ENCODE measurements around the gene LRRC14B.
"Not testable (repeated sequence)": the region's sequence is repeated elsewhere in the genome, so short reads cannot be mapped to it uniquely, and the experiment has no call there.

LRRC14B gene

DNA sequence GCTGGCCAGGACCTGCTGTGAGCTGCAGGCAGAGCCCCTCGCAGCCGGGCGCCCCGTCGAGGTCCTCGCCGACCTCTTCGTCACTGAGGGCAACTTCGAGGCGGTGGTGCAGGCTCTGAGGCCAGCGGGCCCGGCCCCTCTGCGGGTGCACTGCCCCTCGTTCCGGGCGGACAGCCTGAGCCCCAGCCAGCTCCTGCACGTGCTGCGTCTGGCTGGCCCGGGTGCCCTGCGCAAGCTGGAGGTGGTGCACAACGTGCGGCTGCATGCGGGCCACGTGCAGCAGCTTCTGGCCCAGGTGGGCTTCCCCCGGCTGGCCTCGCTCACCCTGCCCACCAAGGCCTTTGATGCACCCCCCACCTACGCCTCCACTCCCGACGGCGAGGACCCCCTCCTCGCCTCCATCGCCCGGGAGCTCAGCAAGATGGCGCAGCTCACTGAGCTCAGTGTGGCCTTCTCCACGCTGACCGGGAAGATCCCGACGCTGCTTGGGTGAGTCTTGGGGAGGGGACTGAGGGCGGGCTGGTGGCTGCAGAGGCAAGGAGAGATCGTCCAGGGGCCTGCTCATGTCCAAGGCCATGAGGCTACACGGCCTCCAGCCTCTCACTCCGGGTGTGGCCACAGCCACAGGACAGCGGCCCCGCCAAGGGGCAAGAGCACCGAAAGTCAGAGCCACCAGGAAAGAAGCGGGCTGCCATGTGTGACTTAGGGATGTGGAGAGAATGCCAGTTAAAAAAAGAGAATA, 825 bp downstream of the LRRC14B start:
- no peak for DNase-seq (ENCODE audit: low read depth in 2 of 3, low spot score in 2 of 3)

DNA sequence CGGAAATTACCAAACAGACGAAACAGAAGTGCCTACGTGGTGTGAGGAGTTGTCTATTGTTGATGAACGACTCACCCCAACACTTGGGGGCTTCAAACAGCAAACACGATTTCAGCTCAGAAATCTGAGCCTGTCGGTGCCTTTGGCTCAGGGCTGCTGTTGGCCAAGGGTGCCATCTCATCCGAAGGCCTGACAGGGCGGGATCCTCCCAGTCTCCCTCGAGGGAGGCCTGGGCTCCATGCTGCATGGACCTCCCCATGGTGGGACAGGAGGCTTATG, 1.3 kb downstream of the LRRC14B start:
- no peak for DNase-seq (ENCODE audit: low read depth in 2 of 3, low spot score in 2 of 3)

DNA sequence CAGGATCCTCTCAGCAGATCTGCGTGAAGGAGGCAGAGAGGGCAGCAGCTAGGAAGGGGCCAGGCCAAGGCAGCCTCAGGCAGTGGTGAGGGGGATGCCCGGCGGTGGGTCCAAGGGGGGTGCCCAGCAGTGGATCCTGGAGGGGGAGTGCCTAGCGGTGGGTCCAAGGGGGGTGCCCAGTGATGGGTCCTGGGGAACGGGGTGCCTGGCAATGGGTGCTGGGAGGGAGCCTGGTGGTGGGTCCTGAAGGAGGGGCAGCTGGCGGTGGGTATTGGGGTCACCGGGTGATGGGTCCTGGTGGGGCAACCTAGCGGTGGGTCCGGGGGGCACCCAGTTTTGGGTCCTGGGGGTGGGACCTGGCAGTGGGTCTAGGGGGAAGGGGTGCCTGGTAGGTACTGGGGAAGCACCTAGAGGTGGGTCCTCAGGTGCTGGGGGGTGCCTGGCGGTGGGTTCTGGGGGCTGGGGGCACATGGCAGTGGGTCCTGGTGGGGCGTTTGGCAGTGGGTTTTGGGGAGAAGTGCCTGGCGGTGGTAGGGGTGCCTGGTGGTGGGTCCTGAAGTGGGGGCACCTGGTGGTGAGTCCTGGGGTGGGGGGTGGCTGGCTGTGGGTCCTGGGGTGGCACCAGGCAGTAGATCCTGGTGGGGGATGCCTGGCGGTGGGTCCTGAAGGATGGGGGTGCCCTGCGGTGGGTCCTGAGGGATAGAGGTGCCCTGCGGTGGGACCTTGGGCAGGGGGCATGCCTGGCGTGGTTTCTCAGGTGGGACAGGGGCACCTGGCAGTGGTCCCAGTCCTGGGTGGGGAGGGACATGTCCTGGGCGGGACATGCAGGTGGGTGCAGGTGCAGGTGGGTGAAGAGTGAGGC, 1.9 kb downstream of the LRRC14B start:
- DNase-seq (ENCODE audit: low read depth in 2 of 3, low spot score in 2 of 3), result no peak

DNA sequence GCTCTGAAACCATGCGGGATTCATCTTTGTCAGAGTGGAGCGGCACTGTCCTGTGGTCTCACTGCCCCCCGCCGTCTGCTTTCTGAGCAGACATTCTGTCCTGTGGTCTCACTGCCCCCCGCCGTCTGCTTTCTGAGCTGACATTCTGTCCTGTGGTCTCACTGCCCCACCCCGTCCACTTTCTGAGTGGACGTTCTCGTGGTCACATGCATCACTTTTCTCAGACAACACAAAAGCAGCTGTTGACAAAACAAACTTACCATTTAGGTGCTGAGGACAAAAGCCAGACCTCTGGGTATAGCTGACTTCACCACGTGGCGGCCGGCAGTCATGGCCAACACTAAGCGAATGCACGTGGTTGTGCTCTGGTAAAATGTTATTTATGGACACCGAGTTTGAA, 2.8 kb downstream of the LRRC14B start:
- no peak for DNase-seq (ENCODE audit: low read depth in 2 of 3, low spot score in 2 of 3)

DNA sequence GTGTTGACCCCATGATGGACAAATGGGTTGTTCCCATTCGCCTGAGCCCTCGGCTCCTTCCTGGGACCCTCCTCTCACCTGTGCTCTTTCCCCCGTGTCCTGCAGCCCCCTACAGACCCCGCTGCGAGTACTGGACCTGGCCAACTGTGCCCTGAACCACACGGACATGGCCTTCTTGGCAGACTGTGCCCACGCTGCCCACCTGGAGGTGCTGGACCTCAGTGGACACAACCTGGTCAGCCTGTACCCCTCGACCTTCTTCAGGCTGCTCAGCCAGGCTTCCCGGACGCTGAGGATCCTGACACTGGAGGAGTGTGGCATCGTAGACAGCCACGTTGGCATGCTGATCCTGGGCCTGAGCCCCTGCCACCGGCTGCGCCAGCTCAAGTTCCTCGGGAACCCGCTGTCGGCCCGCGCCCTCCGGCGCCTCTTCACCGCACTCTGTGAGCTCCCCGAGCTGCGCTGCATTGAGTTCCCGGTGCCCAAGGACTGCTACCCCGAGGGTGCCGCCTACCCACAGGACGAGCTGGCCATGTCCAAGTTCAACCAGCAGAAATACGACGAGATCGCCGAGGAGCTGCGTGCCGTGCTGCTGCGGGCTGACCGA, 3.4 kb downstream of the LRRC14B start:
- no peak for DNase-seq (ENCODE audit: low read depth in 2 of 3, low spot score in 2 of 3)

DNA sequence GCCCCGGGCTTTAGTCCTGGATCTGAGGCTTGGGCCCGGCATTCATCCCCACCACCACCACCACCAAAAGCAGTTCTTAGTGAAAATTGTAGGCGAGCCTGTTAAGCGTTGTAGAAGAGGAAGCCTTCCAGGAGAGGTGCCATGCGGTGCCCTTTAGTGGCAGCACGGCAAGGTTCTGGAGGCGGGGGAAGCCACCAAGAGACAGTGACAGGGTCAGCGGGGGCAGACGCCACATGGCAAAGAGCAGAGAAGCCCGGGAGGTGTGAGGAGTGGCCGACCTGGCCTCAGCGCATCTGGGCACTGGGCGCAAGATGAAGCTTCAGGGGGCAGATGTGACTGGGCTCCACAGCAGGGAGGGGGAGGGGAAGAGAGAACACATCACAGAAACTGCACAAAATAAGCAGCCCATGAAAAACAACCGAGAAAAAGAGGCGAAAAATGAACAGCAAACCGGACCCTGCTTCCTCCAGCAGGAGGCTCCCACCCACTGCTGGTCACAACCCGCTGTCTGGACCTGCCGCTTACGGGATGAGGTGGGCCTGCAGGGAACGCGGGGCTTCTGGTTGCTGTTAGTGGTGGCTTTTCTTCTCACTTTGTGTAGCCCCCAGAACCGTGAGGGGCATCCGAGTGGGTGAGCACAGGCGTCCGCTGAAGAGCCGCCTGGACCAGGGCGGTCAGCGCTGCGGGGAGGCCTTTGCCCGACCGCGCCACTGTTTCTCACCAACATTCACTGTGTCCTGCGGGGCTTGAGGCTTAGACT, 4.3 kb downstream of the LRRC14B start:
- no peak for DNase-seq (ENCODE audit: low read depth in 2 of 3, low spot score in 2 of 3)

DNA sequence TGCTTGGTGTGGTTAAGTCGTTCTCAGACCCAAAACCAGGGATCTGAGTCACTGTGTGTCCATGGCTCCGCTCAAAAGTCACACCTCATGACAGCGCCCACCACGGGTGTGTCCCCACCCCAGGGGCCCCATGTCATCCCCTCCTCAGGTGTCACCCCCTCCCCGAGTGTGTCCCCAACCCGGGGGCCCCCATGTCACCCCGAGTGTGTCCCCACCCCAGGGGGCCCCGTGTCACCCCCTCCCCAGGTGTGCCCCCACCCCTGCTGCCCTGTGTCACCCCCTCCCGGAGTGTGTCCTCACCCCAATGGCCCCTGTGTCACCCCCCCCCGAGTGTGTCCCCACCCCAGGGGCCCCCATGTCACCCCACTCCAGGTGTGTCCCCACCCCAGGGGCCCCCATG, 5.1 kb downstream of the LRRC14B start:
- DNase-seq (ENCODE audit: low read depth in 2 of 3, low spot score in 2 of 3), result no peak

DNA sequence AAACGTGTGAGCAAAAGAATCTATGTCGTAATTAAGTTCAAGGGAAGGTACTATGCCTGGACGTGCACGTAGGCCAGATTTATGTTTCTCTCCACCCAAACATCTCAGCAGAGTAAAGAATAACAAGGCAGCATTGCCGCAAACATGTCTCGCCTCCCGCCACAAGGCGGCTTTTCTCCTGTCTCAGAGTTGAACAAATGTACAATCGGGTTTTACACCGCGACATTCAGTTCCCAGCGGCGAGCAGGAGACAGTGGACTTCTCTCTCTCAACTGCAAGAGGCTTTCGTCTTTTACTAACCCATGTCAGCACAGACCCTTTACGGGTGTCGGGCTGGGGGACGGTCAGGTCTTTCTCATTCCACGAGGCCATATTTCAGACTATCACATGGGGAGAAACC, 5.7 kb downstream of the LRRC14B start:
- DNase-seq (ENCODE audit: low read depth in 2 of 3, low spot score in 2 of 3), result not testable (repeated sequence)

DNA sequence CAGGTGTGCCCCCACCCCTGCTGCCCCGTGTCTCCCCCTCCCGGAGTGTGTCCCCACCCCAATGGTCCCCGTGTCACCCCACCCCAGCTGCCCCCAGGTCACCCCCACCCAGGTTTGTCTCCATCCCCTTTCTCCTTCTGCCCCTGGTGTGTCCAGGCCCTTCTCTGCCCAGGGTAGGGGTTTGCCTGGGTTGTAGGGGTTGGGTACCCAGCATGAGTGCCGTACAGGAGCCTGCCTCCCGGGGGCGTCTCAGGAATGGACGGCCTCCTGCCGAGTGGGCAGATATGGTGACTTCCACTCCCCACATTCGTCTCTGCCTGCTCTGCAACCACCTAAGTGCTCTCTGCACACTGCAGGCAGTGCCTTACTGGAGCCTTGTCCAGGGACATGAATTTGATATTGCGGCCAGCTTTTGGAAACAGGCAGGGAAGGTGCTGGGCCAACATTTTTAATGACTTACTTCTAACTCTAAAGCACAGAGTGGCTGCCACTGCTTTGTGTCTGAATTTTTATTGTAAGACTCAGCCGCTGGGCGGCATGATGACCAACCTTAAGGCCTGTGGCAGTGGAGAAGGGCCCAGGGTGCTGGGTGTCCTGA, 6.7 kb downstream of the LRRC14B start:
- no peak for DNase-seq (ENCODE audit: low read depth in 2 of 3, low spot score in 2 of 3)

DNA sequence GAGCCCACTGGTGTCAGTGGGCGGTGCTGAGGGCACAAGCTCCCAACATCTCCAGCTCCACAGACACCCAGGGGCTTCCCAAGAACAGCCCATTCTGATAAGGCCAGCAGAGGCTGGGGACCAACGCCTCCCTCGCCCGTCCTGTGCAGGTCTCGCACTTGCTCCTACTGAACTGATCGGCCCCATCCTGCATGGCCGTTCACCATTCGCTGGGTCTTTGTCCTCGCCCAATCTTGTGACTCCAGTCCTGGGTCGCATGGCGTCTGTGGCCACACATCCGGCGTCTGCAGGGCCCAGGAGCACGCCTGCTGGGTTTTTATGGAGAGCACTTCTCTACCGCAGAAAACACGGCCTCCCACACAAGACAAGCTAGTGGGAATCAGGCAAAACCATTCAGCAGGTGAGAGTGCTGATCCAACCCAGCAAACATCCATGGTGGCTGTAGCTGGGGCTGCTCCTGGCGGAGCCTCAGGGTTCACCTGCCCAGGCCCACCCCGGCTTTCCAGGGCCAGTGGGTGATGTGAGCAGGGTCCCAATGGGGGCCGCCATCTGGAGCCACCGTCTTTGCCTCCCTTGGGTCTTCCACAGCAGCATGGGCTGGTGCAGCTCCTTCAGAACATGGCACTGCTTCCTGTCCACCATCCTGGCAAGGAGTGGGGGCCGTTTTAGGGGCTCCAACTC, 7.4 kb downstream of the LRRC14B start:
- DNase-seq (ENCODE audit: low read depth in 2 of 3, low spot score in 2 of 3), result no peak

DNA sequence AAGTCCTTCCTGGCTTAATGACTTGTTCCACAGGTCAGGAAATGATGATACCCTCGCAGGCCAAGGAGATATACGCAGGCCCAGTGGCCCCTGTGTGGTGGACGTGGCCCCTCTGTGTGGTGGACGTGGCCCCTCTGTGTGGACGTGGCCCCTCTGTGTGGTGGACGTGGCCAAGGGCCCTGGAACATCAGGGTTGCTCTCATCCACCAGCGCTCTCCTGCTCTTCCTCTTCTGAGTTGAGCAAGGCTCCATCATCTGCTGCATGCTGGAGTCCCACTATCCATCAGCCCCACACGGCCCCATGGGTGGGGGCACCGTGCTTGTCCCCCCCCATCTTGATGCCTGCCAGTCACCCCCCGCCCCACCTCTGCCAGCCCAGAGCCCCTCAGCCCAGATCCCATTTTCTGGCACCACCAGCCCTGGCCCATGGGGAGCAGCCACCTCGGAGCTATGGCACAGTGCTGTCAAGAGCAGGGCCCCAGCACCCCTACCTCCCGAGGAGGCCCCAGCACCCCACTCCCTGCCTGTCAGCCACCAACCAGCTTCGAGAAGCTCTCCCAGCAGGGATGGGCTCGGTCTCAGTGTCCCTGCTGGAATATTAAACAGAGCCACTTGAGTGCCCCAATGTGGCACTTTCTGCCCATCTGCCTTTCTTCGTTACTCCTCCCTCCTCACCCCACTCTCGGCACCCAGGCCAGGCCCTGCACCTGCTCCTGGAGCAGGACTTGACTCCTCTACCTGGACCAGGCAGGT, 8.1 kb downstream of the LRRC14B start:
- no peak for DNase-seq (ENCODE audit: low read depth in 2 of 3, low spot score in 2 of 3)

DNA sequence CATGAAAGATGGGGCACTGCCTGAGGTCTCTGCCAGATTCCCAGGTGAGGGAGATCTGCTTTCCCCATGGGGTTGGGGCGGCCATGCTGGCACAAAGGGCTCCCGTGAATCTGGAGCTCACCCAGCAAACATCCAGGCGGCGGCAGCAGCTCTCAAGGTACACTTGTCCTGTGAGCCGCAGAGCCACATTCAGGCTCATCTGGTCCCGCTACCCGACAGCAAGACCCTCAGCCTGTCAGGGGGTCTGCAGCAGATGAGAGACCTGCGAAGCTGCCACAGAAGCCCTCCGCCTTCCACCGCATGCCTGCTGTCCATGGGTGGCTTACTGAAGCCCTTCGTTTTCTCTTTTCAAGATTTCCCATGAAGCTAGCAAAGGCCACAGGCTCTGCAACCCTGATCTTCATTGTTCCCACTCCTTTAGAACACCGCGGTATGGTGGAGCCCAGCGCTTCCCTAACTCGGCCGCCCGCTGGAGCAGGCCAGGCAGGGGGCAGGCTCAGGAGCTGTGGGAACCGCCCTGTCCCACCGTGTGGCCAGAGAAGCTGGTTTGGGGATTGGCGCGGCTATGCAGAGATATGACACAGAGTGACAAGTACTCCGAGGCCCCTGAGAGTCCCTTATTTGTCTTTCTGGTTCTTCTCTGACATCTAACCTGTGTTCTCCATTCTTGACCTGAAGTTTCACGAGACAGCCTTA, 8.8 kb downstream of the LRRC14B start:
- DNase-seq (ENCODE audit: low read depth in 2 of 3, low spot score in 2 of 3), result no peak

DNA sequence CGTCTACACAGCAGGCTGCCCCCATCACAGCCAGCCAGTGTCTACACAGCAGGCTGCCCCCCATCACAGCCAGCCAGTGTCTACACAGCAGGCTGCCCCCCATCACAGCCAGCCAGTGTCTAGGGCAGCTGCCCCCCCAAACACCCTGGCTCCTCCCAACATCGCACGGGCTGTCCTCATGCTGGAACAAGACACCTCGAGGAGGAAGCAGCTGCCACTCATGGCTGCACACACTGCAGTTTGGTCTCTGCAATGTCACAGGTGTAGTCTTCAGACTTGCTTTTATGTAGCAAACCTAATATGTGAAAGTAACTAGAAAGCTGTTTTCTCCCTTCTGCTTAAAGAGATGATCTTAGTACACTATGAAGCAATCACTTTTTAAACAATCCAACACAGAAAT, 9.7 kb downstream of the LRRC14B start:
- DNase-seq (ENCODE audit: low read depth in 2 of 3, low spot score in 2 of 3), result no peak

DNA sequence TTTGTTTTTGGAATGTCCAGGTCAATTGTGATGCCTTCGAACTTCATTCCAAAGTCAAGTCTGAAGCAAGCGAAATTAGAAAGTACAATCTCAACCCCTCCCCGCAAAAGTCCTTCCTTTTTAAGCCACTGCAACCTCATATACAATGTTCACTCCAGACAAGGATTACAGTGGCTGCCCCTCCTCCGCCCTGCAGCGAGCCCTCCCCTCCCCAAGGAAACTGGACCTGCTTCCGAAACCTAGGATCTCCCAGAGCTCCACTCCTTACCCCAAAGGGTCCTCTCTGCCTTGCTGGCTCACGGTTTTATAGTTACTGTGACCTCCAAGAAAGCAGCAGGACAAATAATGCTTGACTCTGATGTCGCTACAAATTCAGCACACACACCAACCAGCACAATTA, 10.4 kb downstream of the LRRC14B start:
- DNase-seq (ENCODE audit: low read depth in 2 of 3, low spot score in 2 of 3), result no peak

DNA sequence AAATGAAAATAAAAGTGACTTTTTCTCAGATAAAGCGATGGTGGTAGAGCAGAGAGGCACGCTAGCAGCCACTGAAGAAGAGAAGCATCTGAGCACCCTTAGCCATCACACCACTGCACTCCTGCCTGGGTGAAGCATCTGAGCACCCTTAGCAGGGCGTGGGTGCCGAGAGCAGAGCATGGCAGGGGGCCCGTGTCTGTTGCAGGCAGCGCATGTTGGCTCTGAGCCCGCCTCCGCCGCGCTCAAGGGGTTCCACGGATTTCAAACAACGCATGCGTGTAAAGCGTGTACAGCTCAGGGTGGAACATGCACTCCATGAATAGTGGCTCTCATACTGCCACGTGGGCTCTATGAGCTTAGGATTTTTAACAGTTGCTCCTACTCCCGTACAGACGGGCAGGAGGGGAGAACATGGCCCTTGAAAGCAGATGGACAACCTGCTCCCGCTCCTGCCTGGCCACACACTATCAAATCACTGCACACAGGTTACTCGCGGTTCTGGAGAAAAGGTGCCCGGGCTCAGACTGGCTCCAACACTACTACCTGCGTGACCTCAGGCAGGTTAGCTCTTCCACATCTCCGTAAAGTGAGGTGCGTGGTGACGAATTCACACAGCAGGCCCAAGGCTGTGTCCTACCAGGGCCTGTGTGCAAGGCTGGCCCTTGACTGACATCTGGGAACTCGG, 12.1 kb downstream of the LRRC14B start:
- no peak for DNase-seq (ENCODE audit: low read depth in 2 of 3, low spot score in 2 of 3)

DNA sequence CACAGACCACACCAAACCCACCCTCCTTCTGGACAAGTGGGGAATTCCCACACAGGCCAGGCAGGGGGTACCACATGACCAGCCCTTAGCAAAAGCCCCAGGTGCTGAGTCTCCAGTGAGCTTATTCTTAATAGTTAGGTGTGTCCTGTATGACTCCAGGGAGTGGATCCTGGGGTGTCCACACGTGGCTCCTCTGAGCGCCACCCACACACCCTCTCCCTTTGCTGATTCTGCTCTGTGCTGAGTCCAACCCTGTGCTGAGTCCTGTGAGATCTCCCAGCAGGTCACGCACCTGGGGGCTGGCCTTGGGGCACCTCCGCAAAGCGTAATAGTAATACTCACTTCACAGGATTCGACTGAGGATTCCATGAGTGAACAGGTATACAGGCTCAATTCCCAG, 12.7 kb downstream of the LRRC14B start:
- DNase-seq (ENCODE audit: low read depth in 2 of 3, low spot score in 2 of 3), result no peak

DNA sequence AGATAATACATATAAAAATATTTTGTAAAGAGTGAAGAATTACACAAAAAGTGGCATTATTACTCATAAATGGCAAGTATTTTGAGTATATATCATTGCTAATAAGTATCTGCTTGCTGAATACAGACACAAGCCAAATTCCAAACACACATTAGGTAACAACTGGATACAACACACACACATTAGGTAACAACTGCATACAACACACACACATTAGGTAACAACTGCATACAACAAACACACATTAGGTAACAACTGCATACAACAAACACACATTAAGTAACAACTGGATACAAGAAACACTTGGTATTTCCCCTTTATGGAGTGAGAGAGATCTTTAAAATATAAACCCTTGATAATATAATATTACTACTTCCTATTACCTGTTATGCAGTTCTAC, 13.2 kb downstream of the LRRC14B start:
- DNase-seq (ENCODE audit: low read depth in 2 of 3, low spot score in 2 of 3), result no peak

DNA sequence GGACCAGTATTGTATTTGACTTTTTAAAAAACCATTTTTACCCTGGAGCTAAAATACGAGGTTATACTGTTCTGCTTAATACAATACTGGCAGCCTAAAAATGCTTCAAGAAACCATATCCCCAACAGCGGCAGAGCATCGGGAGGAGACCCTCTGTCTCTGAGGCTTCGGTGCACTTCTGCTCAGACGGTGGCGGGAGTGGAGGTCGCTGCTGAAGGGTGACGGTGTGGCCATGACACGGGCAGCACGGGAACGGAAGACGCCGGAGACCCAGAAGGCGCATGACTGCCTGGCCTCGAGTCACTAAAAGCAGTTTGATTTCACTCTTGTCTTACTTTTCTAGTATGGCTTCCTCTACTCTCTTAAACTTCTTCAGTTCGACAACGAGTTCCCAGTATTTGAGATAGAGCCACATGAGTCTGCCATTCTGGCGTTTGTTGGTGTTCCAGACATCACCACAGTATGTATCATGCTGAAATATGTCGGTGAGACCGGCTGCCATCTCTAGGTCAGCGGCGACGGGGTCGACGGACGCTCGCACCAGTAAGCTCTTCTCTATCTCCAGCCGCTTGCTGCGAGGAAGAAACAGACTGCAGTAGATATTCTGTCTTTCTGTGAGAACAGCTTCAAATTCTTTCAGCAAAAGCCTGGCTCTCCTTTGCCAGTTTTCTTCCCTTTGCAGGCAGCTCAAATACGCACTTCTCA, 13.8 kb downstream of the LRRC14B start:
- no peak for DNase-seq (ENCODE audit: low read depth in 2 of 3, low spot score in 2 of 3)

Measured in activated CD8-positive, alpha-beta memory T cell treated with anti-CD3 and anti-CD28 coated beads for 48 hours (primary cell).